Nephron (organoid): ENCODE measurements around the gene RPL36AL.
A peak's percentile ranks its signal among the peaks of the same experiment; 100 is the strongest.
"Not testable (repeated sequence)": the region's sequence is repeated elsewhere in the genome, so short reads cannot be mapped to it uniquely, and the experiment has no call there.

Experiments used
- H3K27ac Mint-ChIP-seq, 3 experiments: 2 replicates each; pipeline ENCODE4 v1.8.0; 2020; ENCODE audit warnings: mixed read lengths in 3 of 3, mild to moderate bottlenecking in 2 of 3, moderate library complexity in 1 of 3
- H3K27me3 Mint-ChIP-seq: 2 replicates; pipeline ENCODE4 v1.8.0; 2021; ENCODE audit warnings: low read depth, mild to moderate bottlenecking, moderate library complexity, mixed read lengths
- H3K36me3 Mint-ChIP-seq: 2 replicates; pipeline ENCODE4 v1.8.0; 2020; ENCODE audit warnings: low read depth, mixed read lengths
- H3K4me1 Mint-ChIP-seq: 2 replicates; pipeline ENCODE4 v1.8.0; 2020; ENCODE audit warnings: mixed read lengths
- H3K4me3 Mint-ChIP-seq, 3 experiments: 2 replicates each; pipeline ENCODE4 v1.8.0; 2020; ENCODE audit warnings: mild to moderate bottlenecking in 3 of 3, mixed read lengths in 3 of 3, moderate library complexity in 2 of 3
- H3K9me3 Mint-ChIP-seq: 2 replicates; pipeline ENCODE4 v1.8.0; 2020; ENCODE audit warnings: mixed read lengths
- TF ChIP-seq, protein P1 (sequence below), 3 experiments: fragments of 200-600 bp; sonication (generic); IDR thresholded peaks; one replicate each; pipeline ENCODE4 v1.5.0; 2021; ENCODE audit warnings: antibody characterized with exemption in 3 of 3; ENCODE audit not compliant: unreplicated experiment in 3 of 3

Gene RPL36AL

DNA sequence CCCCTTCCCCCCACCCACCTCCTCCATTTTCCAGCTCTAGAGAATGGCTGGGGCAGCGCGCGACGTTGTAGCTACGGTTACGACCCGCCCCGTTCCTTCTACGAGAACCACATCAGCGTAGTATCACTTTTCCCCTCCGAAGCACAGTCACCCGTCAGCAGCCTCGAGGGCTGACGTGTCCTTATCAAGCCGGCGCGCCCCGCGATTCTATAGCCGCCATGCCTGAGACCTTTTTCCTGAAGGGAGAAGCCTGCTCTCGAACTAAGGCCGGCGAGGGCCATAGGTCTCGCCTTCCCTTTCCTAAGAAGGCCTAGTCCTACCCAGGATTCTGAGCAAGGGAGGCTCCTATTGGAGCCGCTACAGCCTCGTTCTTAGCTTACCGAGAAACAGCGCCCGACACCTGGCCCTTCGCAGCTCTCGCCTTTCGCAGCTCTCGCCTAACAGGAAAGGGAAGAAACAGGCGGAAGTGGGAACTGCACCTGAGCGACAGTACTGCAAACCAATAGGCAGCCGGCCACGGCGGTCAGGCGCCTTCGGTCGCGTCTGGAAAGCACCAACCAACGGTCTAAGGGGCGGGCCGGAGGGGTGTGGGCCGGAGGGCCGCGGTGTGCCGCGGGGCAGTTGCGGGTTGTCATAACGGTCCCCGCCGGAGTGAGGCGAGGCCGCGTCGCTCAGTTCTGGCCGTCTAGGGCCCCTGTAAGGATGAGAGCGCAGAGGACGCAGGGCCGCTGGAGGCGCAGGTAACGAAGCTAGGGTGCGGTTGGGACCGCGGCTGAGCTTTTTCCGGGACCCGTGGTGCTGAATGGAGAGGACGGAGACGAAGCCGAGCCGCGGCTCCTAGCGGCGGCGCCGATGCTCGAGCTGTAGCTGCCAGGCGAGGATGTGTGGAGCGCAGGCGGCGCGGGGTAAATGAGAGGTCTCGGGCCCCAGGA lies at the start of gene RPL36AL, which contains the start of gene MGAT2:
RPL36AL (minus strand) TSS at position 445 of the 932 bp plus-strand sequence. CDS start 1,522 bp downstream, outside the sequence.
MGAT2 (plus strand) TSS at position 618 of the 932 bp plus-strand sequence. CDS start 470 bp downstream, outside the sequence.
- Mint-ChIP-seq H3K9me3 (no peaks in the 10 kb centered on the region), H3K4me1 (peaks cover 37% of the 10 kb centered on the region), H3K27me3 (no peaks in the 10 kb centered on the region), H3K36me3 (peaks cover 33% of the 10 kb centered on the region), H3K4me3 (peak within 1 kb of the TSS; percentile 96 to 98 (median 98)), H3K27ac (peak within 1 kb of the TSS; percentile 99 to 100 (median 100))
- TF ChIP-seq, protein P1, sequence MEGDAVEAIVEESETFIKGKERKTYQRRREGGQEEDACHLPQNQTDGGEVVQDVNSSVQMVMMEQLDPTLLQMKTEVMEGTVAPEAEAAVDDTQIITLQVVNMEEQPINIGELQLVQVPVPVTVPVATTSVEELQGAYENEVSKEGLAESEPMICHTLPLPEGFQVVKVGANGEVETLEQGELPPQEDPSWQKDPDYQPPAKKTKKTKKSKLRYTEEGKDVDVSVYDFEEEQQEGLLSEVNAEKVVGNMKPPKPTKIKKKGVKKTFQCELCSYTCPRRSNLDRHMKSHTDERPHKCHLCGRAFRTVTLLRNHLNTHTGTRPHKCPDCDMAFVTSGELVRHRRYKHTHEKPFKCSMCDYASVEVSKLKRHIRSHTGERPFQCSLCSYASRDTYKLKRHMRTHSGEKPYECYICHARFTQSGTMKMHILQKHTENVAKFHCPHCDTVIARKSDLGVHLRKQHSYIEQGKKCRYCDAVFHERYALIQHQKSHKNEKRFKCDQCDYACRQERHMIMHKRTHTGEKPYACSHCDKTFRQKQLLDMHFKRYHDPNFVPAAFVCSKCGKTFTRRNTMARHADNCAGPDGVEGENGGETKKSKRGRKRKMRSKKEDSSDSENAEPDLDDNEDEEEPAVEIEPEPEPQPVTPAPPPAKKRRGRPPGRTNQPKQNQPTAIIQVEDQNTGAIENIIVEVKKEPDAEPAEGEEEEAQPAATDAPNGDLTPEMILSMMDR (IDR thresholded peaks at IDR 0.05; ENCODE audit: unreplicated experiment in 3 of 3) = peak in 1 of 3 experiments; percentile 40

DNA sequence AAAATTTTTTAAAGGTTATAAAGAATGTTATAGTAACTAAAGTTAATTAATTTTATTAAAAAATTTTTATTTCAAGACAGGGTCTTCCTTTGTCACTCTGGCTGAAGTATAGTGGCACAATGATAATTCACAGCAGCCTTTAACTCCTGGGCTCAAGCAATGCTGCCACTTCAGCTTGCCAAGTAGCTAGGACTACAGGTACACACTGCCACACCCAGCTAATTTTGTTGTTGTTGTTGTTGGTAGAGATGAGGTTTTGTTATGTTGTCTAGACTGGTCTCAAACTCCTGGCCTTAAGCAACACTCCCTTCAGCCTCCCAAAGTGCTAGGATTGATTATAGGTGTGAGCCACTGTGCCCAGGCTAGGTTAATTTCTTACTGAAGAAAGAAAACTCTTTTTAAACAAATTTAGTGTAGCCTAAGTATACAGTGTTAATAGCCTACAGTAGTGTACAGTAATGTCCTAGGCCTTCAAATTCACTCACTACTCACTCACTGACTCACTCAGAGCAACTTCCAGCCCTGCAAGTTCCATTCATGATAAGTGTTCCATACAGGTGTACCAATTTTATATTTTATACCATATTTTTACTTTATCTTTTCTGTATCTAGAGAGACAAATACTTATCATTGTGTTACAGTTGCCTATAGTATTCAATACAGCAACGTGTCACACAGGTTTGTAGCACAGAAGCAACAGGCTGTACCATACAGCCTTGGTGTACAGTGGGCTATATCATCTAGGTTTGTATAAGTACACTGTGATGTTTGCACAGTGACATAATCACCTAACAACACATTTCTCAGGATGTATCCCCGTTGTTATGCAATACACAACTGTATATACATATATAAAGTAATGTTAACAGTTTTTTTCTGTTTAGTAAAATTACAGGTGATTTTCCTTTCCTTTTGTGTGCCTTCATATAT lies 39.4 kb upstream of the RPL36AL start:
- Mint-ChIP-seq H3K27ac (no peak overlapping the region), H3K4me1 (no peaks in the 10 kb centered on the region), H3K36me3 (peaks cover 3% of the 10 kb centered on the region), H3K9me3 (no peaks in the 10 kb centered on the region), H3K27me3 (no peaks in the 10 kb centered on the region), H3K4me3 (no peak overlapping the region)
- TF ChIP-seq, protein P1 (IDR thresholded peaks at IDR 0.05; ENCODE audit: unreplicated experiment in 3 of 3) = no peak

DNA sequence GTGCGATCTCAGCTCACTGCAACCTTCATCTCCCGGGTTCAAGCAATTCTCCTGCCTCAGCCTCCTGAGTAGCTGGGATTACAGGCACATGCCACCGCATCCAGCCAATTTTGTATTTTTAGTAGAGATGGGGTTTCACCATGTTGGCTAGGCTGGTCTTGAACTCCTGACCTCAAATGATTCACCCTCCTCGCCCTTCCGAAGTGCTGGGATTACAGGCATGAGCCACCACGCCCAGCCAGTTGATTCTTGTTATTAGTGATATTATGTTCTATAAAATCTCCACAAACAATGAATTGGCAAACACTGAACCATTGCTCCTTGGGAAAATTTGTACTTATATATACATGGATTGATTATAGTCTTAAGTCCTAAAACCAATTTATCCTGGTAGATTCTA lies 37.1 kb upstream of the RPL36AL start:
- not testable (repeated sequence) for H3K27me3 Mint-ChIP-seq, H3K27ac Mint-ChIP-seq, H3K36me3 Mint-ChIP-seq, H3K9me3 Mint-ChIP-seq, H3K4me1 Mint-ChIP-seq, H3K4me3 Mint-ChIP-seq

DNA sequence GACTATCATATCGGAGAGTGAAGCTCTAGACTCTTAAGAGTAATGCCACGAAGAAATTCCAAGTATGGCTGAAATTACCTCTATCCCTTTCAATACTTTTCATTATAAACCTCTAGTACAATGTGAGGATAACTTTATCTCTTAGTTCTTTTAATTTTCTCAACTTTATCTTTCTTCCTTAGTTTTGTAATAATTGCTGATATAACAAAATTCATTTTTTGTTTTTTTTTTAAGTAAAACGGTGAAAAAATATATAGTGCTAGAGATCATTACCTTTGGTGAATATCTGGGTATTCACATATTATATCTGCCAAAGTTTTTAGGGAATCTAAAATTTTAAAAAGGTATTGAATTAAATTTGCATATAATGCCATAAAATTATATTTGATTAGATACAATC lies 34.1 kb upstream of the RPL36AL start:
- Mint-ChIP-seq H3K27me3 (no peaks in the 10 kb centered on the region), H3K27ac (no peak overlapping the region), H3K4me1 (no peaks in the 10 kb centered on the region), H3K4me3 (no peak overlapping the region), H3K36me3 (peaks cover 16% of the 10 kb centered on the region), H3K9me3 (no peaks in the 10 kb centered on the region)
- TF ChIP-seq, protein P1 (IDR thresholded peaks at IDR 0.05; ENCODE audit: unreplicated experiment in 3 of 3) = no peak

DNA sequence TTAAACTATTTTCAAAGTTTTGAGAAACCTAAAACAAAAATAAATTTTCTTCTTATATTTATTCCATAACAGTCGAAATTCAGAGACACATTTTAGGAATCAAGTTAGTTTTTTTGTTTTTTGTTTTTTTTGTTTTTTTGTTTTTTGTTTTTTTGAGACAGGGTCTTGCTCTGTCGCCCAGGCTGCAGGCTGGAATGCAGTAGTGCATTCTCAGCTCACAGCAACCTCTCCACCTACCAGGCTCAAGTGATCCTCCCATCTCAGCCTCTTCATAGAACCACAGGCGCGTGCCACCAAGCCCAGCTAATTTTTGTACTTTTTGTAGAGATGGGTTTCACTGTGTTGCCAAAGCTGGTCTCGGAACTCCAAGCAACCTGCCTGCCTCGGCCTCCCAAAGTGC lies 33.1 kb upstream of the RPL36AL start:
- Mint-ChIP-seq H3K4me1 (no peaks in the 10 kb centered on the region), H3K27me3 (no peaks in the 10 kb centered on the region), H3K27ac (no peak overlapping the region), H3K36me3 (peaks cover 16% of the 10 kb centered on the region), H3K9me3 (no peaks in the 10 kb centered on the region), H3K4me3 (no peak overlapping the region)
- TF ChIP-seq, protein P1 (IDR thresholded peaks at IDR 0.05; ENCODE audit: unreplicated experiment in 3 of 3) = no peak

DNA sequence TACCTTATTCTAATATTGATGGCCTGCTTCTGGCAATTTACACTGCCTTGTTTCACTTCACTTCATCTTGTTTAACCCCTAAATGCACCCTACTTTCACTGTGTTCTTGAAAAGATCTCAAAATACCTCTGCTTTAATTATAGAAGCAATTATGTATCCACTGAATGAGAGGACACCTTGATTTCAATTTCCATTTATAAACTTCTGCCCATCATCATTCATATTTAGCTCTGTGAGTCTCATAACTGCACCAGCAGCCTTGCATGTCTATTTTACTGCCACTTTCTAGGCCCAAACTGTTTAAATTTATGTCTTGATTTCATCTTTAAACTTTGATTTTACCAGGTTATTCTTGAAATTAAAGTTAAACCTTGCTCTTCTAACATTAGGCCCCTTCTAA lies 21.7 kb upstream of the RPL36AL start:
- peak overlapping the region in 2 of 3 experiments; percentile 1 to 25 for H3K27ac Mint-ChIP-seq
- no peak overlapping the region for H3K4me3 Mint-ChIP-seq
- peaks cover 23% of the 10 kb centered on the region for H3K4me1 Mint-ChIP-seq
- no peaks in the 10 kb centered on the region for H3K9me3 Mint-ChIP-seq
- no peaks in the 10 kb centered on the region for H3K27me3 Mint-ChIP-seq
- peaks cover 19% of the 10 kb centered on the region for H3K36me3 Mint-ChIP-seq
- TF ChIP-seq, protein P1 (IDR thresholded peaks at IDR 0.05; ENCODE audit: unreplicated experiment in 3 of 3) = no peak
